HG03575 (cell line): ENCODE data around the gene CDK9.

Experiments used
- ATAC-seq: cut with Tn5 transposase; IDR thresholded peaks from one replicate; pipeline ENCODE4 v1.9.1; 2021; ENCODE audit not compliant: unreplicated experiment, insufficient number of reproducible peaks, low FRiP score; ENCODE audit errors: extremely low read depth

Gene CDK9

DNA sequence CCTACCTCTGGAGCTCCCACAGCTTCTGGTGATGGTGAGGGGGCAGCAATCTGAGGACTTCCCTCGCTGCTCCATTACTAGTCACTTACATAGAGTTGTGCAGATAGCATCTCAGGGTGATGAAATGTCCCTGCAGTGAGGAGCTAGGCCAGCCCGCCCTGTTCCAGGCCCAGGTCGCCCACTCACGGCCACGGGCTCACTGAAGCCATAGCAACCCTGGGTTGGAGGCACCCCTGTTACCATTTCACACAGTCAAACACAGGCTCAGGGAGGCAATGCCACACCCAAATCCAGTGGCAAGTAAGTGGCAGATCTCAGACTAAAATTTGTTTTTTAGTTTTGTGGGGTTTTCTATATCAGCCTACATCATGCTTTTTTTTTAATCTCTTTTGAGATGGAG, 27.0 kb upstream of the CDK9 start:
- no peak for ATAC-seq

DNA sequence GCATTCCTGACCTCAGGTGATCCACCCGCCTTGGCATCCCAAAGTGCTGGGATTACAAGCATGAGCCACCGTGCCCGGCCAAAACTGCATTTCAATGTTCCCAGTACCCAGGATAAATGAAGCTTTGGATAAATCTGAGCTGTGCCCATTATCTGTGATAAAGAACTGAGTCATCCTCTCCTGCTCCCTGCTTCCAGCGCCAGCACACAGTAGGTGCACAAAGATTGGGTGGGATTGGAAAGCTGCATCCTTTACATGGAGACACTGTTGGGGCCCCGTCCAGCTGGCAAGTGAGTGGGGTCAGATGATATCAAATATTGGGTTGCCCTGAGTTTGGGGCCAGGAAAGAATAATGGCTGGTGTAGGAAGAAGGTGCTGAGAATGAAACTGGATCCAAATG, 24.8 kb upstream of the CDK9 start:
- ATAC-seq: no peak

DNA sequence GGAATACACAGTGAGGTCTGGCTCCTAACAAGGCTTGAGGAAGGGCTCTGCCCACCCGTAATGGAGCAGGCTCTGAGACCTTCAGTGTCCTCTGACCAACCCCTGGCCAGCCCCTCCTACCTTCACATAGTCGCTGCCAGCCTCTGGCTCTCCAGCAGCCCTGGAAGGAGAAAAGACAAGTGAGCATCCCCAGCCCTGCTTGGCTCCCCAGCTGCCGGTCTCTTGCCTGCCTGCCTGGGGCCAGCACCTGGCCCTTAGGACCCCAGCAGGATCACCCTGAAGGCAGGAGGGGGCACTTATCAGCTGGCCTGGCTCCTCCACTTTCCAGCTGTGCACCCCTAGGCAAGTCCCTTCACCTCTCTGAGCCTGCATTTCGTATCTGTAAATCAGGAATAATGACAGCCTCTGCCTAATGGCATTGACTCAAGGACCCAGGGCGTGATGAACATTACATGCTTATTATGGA, 24.3 kb upstream of the CDK9 start:
- no peak for ATAC-seq

DNA sequence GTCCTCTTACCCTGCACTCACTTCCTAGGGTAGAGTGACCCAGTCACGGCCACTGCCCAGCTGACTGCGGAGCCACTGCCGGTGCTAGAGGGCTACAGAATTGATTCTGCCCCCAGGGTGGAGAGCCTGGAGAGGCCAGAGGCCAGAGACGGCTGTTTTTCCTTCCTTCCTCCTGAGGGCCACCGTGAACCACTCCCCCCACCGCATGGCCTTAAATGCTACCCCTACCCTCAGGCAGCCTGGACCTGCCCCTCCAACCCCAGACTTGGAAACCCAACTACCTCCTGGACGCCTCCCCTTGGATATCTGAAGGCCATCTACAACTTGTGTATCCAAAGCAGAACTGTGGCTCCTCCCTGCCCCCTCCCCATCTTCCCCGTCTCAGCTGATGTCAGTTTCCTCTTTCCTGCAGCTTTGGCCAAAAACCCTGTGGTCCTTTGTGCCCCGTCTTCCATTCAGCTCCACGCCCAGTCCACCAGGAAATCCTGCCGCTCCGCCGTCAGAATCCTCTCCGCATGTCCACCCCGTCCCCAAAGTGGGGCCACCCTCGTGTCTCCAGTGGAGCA, 23.6 kb upstream of the CDK9 start:
- ATAC-seq: no peak

DNA sequence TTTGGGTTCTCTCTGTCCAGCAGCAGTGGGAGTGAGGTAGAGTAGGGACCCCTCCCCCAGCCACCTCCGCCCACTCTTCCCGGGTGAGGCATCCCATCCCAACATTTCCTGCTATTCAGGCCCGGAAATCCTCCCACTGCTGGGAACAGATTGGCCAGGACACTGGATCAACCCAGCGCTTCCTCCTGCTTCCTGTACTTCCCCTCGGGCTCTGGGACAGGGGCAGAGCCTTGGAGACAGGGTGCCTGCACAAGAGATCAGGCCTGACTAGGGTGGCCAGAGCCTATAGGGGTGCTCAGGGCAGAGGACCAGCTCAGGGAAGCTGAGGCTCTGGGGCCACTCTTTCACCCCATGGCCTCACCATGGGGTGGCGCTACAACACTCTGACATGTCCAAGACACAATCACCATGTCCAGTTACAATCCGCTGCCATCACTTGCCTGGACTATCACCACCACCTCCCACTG, 21.9 kb upstream of the CDK9 start:
- ATAC-seq: no peak

DNA sequence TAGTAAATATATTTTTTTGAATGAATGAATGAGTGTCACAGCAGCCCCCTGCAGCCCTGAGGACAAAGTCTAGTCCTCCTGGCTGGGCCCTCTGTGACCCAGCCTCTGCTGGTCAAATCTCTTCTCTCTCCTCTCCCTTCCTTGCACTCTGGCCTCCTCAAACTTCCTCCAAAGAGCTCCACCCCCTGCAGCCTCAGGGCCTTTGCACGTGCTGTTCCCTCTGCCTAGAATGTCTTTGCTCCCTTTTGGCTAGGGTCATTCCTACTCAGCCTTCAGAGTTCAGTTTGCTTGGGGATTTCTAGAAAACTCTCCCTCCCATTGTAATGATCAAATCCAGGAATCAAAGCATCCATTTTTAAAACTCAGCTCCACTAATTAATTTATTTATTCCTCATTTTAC, 20.4 kb upstream of the CDK9 start:
- no peak for ATAC-seq

DNA sequence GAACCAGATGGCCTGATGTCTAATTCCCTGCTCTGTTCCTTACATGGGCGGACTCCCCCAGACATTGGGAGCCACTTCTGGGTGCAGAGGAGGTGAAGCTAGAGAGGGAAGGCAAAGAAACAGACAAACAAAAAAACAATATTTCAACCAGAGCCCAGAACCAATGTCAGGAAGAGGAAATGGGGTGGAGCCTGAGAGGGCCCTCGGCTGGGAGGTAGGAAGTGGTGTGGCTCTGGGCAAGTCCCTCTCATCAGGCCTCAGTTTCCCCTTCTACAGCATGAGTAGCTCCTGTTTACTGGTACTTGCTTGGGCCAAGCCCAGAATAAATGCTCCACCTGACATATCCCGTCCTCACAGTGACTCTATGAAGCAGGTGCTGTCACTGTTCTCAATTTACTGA, 18.4 kb upstream of the CDK9 start:
- no peak for ATAC-seq

DNA sequence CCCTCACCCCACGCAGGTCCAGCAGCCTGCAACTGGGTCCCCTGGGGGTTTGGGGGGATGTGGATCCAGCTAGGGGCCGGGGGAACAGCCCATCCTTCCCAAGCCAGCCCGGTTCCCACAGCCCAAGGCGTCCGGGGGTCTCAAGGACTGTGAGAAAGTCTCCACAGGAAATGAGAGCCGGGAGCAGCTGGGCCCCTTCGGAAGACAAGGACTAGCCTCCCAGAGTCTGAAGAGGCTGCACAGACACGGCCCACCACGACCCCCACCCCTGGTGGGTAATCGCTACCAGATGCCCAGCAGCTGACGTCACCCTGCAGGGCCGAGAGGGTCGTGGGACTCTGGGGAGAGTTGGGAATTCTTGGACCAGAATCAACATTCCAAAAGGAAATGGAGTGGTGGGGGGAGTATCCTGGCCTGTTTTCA, 17.9 kb upstream of the CDK9 start:
- no peak for ATAC-seq

DNA sequence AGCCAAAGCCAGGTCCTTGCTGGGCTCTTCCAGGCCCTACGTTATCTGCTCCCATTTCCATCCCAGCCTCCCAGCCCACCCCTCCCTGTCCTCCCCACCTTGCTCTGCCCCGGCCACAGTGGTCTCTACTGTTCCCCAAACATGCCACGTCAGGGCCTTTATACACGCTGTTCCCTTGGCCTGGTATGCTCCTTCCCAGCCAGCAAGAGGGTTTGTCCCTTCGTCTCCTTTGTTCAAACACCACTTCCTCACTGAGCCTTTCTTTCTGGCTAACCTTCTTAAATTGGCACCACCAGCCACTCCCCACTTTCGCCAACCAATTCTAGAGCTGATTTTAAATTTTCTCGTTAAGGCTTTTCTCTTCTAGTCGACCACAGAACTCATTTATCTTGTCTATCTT, 17.1 kb upstream of the CDK9 start:
- no peak for ATAC-seq

DNA sequence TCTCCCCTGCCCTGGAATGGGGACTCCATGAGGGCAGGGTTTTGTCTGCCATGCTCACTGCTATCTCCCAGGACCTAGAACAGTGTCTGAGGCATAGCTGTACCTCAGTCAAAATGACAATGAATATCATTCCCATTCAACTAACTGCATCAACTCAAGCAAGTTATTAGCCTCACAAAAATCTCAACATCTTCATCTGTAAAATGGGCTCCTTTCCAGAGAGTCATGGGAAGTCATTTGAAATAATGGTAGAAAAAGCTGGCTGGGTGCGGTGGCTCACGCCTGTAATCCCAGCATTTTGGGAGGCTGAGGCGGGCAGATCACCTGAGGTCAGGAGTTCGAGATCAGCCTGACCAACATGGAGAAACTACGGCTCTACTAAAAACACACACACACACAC, 16.7 kb upstream of the CDK9 start:
- no peak for ATAC-seq

DNA sequence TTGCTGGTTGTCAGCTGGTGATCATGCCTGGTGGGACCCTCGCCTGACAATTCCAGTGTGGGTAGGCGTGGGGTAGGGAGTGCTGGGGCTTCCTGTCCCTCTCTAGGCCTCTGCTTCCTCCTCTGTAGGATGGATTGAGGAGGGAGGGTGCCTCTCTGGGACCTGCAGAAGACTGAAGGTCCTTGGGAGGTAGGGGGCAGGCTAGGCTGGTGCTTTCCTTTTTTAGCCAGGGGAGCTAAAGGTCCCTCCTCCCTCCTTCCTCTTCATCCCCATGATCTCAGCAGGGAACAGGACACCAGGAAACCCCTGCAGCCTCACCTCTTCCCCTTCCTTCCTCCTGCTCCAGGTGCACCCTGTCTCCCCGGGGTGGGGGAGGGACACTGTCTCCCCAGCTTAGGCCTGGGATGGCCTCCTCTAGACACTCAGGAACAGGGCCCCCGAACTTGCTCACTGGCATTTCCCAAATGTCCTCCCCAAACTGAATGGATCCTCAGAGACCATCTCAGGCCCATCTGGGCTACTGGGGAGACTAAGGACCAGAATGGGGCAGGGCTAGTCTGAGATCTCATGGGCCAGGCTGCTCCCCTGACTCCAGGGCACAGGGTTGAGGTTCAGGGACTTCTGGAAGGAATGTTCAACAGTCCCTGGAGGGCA, 15.8 kb upstream of the CDK9 start:
- ATAC-seq: no peak

DNA sequence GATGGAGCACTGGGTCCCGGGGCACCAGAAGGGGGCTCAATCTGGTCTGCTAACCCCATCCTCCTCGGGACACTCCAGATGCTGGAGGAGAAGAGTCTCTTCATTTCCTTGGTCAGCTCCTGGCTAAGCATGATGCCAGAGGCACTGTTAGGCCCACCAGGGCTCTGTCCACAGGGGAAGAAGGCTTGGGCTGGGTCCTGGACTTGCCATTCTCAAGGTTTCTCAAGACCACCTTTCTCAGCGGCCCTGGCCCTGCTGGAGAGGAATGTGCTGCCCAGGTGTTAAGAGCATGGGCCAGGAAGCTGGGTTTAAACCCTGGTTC, 15.3 kb upstream of the CDK9 start:
- no peak for ATAC-seq

DNA sequence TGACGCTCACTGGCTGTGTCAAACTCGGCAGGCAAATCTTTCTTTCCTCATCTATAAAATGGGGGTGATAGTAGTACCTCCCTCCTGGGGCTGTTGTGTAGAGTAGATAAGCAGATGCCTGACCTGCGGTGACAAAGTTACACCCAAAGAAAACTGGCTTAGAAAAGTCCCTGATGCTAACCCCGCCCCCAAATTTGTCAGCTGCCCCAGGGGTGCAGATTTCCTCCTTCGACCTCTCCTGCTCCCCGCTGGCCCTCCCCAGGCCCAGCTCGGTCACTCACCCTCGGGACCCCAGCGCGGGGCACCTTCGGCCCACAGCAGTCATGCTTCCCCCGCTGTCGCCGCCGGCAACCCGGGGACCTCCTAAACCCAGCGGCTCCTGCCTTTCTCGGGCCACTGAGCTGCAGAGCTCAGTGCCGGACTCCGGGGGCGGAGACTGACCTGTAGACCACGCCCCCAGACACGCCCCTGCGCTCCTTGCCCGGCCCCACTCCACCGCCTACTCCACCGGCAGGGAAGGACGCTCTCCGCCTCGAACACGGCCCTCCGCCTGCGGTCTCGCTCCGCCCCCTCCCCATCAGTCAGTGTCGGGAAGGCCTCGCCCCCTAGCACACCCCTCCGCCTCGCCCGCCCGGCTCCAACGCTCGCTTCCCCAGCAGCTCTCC, 14.8 kb upstream of the CDK9 start:
- ATAC-seq: no peak

DNA sequence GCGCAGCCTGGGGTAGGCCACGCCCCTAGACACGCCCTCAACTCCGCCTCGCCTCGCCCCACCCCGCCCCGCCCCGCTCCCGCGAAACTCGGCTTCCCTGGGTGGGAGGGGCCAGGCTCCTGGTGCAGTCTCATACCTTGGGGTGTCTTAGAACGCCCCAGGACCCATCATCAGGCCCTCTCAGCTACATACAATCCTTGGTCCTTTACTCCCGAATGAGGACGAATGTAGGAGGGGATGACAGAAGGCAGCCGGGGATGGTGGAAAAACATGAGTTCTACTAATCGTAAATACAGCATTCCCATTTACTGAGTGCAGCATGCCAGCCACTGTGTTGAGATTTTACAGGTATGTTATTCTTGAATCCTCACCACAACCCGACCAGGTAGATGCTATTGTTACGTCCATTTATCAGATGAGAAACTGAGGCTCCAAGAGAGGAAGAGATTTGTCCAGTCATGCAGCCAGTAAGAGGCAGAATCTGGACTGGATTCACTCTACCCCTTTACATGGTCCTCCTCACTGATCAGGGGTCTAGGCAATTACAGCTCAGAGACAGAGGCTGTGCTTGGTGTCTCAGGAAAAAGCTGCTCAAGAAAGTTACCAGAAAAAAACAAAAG, 14.2 kb upstream of the CDK9 start:
- ATAC-seq: no peak

DNA sequence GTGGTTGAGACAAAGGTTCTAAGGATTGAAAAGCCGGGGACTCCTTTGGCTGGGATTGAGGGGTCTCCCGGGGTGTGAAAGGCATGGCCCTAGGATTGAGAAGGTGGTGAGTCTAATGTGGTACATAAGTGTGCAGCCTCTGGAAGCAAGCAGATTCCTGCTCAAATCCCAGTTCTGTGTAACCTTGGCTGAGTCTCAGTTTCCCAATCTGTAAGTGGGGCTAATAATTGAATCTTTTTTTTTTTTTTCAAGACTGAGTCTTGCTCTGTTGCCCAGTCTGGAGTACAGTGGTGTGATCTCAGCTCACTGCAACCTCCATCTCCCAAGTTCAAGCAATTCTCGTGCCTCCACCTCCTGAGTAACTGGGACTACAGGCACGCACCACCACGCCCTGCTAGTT, 13.2 kb upstream of the CDK9 start:
- ATAC-seq: no peak

DNA sequence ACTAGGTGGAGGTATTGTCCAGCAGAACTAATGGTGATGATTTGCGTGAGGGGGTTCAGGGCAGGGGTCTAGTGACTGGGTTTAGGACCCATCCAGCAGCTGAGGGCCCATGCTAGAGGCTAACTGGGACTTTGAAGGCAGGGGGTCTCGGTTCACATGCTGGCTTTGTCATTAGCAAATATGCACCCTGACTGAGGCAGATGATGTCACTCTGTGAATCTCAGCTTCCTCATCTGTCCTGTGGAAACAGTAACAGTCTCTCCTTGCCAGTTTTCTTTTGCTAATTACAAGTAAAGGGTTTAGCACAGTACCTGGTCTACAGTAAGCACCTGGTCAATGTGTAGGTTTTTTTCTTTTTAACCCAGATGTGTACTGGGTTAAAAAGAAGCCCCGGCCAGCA, 12.6 kb upstream of the CDK9 start:
- no peak for ATAC-seq

DNA sequence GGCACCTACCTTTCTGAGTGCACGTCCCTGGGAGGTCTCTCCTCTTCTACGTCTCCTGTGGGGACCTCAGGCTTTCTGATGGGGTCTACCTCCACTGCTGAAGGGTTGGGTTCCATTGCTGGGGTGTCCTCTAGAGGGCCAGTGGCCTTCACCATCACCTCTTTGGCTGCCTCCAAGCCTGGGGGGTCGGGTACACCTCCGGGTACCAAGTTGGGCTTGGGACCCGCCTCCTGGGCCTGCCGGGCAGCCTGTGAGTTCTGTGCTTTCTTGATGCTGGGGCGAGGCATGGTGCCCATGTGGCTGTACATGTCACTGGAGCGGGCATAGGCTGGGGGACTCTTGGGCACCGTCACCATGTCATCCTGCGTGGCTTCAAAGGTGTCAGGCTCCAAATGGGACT, 11.9 kb upstream of the CDK9 start:
- ATAC-seq: no peak

DNA sequence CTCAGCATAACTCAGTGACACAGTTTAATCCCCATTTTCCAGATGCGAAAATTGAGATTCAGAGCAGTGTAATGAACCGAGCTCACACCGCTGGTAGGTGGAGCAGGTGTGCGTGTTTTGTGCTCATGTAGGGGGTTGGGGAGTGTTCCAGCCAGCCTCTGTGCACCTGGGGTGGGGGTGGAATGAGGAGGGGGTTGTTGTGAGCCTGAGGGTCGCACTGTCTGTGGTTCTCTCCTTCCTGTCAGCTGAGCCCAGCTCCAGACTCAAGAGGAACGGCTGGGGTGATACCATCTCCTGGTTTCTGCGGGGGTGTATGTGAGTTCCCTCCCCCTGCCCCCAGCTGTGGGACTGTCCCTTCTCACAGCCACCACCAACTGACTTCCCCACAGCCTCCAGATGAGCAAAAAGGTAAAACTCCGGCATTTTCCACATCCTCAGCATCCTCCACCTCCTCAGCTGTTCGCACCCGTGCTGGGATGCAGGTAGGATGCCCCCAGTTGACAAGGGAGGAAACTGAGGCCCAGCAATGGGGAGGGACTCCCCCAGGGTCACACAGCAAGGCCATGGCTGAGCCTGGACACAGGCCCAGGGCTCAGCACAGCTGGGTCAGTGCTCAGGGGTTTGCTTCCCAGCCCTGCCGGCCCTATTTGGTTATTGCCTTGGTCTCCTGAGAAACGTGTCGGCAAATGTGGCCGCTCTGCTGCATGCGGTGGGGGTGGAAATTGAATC, 9.5 kb upstream of the CDK9 start:
- ATAC-seq: no peak

DNA sequence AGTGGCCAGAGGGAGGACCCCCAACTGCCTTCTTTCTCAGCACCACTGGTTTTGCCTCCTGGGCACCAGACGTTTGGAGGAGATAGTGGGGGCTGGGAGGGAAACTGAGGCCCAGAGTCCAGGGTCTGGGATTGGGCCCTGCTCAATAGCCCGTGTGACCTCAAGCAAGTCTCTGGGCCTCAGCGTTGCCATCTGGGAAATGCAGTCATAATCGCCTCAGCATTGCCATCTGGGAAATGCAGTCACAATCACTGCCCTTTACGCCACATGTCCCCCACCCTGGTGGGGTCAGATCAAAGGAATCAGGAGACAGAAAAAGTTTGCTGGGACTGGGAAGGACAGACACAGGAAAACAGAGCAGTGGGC, 8.9 kb upstream of the CDK9 start:
- ATAC-seq: no peak
